CD8-positive, alpha-beta memory T cell (primary cell): ENCODE measurements around the gene PWWP2B. TPM values are rescaled to one million over a fixed set of nuclear protein-coding genes. Genes with fewer than 3 reads are reported as not detected.

Source experiments
- CTCF ChIA-PET: fragments of 350-600 bp; sonication (Branson Sonifier 250); formaldehyde crosslinking; loops from one replicate; lab custom pipeline; 2021; ENCODE audit warnings: antibody characterized with exemption; lab: Charles Lee
- POLR2A ChIA-PET: fragments of 350-600 bp; sonication (Branson Sonifier 250); formaldehyde crosslinking; loops from one replicate; lab custom pipeline; 2021; ENCODE audit warnings: antibody characterized with exemption; lab: Charles Lee
- DNase-seq, 5 donors: peaks; one replicate each; pipeline versions ENCODE4 v3.0.0 to v3.0.0-alpha.2; 2020 to 2022; ENCODE audit warnings: mixed read lengths in 1 of 5
- H3K27ac ChIP-seq: one replicate; pipeline ENCODE4 v1.7.0; 2013; ENCODE audit warnings: low read depth, mild to moderate bottlenecking, low read length, moderate library complexity
- H3K27me3 ChIP-seq: 2 replicates; pipeline ENCODE4 v1.7.0; 2013; ENCODE audit warnings: low read length, mild to moderate bottlenecking; ENCODE audit not compliant: insufficient read depth, poor library complexity, severe bottlenecking
- H3K36me3 ChIP-seq: 2 replicates; pipeline ENCODE4 v1.7.0; 2013; ENCODE audit warnings: mild to moderate bottlenecking, low read length, moderate library complexity; ENCODE audit not compliant: insufficient read depth
- H3K4me1 ChIP-seq: 2 replicates; pipeline ENCODE4 v1.7.0; 2013; ENCODE audit warnings: mild to moderate bottlenecking, low read length, moderate library complexity; ENCODE audit not compliant: insufficient read depth
- H3K4me3 ChIP-seq: 2 replicates; pipeline ENCODE4 v1.7.0; 2013; ENCODE audit warnings: mild to moderate bottlenecking, low read length
- H3K9me3 ChIP-seq: 2 replicates; pipeline ENCODE4 v1.7.0; 2013; ENCODE audit warnings: mild to moderate bottlenecking, low read length
- H3K27ac Mint-ChIP-seq, 8 donors: one replicate each; pipeline ENCODE4 v1.8.0; 2020 to 2021; ENCODE audit warnings: mixed read lengths in 8 of 8, mild to moderate bottlenecking in 6 of 8, inconsistent platforms in 3 of 8, moderate library complexity in 3 of 8
- H3K27me3 Mint-ChIP-seq, 2 donors: one replicate each; pipeline ENCODE4 v1.8.0; 2020 to 2021; ENCODE audit warnings: mixed read lengths in 2 of 2, mild to moderate bottlenecking in 1 of 2, moderate library complexity in 1 of 2
- H3K36me3 Mint-ChIP-seq, 3 donors: one replicate each; pipeline ENCODE4 v1.8.0; 2020 to 2021; ENCODE audit warnings: mixed read lengths in 3 of 3, inconsistent platforms in 1 of 3, mild to moderate bottlenecking in 1 of 3
- H3K4me1 Mint-ChIP-seq, 3 donors: one replicate each; pipeline ENCODE4 v1.8.0; 2020 to 2021; ENCODE audit warnings: mixed read lengths in 3 of 3, inconsistent platforms in 1 of 3, mild to moderate bottlenecking in 1 of 3
- H3K4me3 Mint-ChIP-seq, 7 donors: one replicate each; pipeline ENCODE4 v1.8.0; 2020 to 2021; ENCODE audit warnings: mixed read lengths in 7 of 7, mild to moderate bottlenecking in 6 of 7, moderate library complexity in 4 of 7, inconsistent platforms in 2 of 7
- H3K9me3 Mint-ChIP-seq, 5 donors: one replicate each; pipeline ENCODE4 v1.8.0; 2020 to 2022; ENCODE audit warnings: mixed read lengths in 5 of 5, mild to moderate bottlenecking in 3 of 5, moderate library complexity in 2 of 5, inconsistent platforms in 1 of 5
- polyA plus RNA-seq: library from polyadenylated mRNA; unstranded; fragments of 300-500 nt; fragmentation: Illumina TruSeq; gene quantifications from one replicate; pipeline ENCODE4 v1.2.3, GENCODE V29; 2021
- total RNA-seq, 2 experiments: library from RNA; stranded (reverse); gene quantifications; one replicate each; pipeline ENCODE4 v1.2.3, GENCODE V29; 2021

Gene PWWP2B
- total and polyA plus RNA-seq, 3 experiments from 2014 or later = 3.1 to 4.4 (median 3.7) TPM

DNA sequence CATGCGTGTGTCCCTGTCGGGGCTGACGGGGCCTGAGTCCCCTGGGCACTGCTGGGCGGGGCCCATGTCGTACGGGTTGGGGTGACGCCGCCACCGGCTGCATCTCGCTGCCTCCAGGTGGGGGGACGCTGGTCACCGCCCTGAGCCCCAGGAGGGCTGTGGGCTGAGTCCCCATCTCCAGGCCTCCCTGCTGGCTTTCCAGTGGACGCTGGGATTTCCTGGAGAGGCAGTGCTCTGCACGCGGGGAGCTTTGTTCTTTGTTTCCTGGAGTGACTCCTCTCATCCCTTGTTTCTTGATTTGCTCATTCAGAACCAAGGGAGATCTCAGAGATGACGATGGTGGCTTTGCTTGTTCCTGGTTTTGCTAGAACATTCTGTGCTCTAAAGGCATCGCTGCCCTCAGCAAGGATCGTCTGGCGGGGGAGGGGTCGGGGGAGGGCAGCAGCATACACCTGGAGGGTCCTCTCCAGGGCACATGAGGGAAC, 21.0 kb downstream of the PWWP2B start:
- ChIA-PET CTCF (no interaction called here), POLR2A (no interaction called here)
- no peak for DNase-seq
- peaks cover 5 to 47% (median 13%) of the 10 kb centered on the region in 3 donors for H3K4me1 Mint-ChIP-seq
- H3K27me3 Mint-ChIP-seq = no peaks in the 10 kb centered on the region
- no peak overlapping the region for H3K4me3 ChIP-seq
- no peak overlapping the region for H3K27ac ChIP-seq
- no peaks in the 10 kb centered on the region for H3K27me3 ChIP-seq
- H3K4me1 ChIP-seq = peaks cover 30% of the 10 kb centered on the region
- no peaks in the 10 kb centered on the region for H3K9me3 Mint-ChIP-seq
- H3K36me3 ChIP-seq = no peaks in the 10 kb centered on the region
- H3K4me3 Mint-ChIP-seq = no peak overlapping the region
- peak overlapping the region in 4 of 8 donors; percentile 3 to 81 (median 30) for H3K27ac Mint-ChIP-seq
- peaks cover 0 to 16% (median 0%) of the 10 kb centered on the region in 3 donors for H3K36me3 Mint-ChIP-seq
- H3K9me3 ChIP-seq = no peaks in the 10 kb centered on the region

DNA sequence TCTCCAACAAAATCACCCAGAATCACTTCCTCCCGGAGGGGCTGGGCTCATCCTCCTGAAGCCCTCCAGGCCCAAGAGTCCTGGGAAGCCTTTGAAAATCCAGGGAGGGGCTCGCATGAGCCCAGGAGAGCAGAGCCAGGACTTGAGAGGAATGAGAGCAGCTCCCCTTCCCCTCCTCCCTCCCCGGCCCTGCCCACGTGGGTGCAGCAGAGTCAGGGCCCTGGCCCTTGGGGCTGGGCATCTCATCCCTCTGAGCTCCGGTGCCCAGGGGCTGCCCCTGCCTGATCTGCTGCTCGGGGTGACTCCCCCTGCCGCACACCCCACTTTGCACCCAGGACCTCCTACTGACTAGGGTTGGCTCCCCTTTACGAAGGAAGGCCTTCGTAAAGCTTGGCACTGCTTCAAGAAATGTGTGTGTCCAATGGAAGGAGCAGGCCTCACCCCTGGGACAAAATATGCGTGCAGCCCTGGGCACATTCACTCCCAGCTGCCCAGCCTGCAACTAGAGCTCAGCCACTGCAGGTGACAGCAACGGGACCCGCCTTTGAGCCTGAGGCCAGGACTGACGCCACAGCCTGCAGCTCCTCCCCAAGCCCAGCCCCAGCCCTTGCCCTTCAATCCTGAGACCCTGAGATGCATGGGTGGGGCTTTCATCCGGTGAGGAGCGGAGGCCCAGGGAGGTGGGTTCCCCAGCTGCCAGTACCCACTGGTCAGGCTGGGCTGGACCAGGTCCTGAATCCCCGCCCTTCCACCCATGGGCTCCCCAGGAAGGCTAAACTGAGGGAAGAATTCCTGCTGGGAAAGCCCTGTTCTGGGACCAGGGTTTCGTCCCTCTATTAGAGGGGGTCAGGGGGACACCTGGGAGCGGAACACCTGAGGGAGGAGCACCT, 21.8 kb downstream of the PWWP2B start:
- CTCF ChIA-PET = no interaction called here
- Histone ChIP-seq H3K4me3 (no peak overlapping the region), H3K9me3 (no peaks in the 10 kb centered on the region), H3K27ac (no peak overlapping the region), H3K4me1 (peaks cover 30% of the 10 kb centered on the region), H3K27me3 (no peaks in the 10 kb centered on the region), H3K36me3 (no peaks in the 10 kb centered on the region)
- Mint-ChIP-seq H3K27me3 (no peaks in the 10 kb centered on the region), H3K27ac (peak overlapping the region in 4 of 8 donors; percentile 32 to 81 (median 58)), H3K36me3 (peaks cover 0 to 16% (median 0%) of the 10 kb centered on the region in 3 donors), H3K4me3 (no peak overlapping the region), H3K9me3 (no peaks in the 10 kb centered on the region), H3K4me1 (peaks cover 5 to 52% (median 14%) of the 10 kb centered on the region in 3 donors)
- no peak for DNase-seq
- POLR2A ChIA-PET = no interaction called here

DNA sequence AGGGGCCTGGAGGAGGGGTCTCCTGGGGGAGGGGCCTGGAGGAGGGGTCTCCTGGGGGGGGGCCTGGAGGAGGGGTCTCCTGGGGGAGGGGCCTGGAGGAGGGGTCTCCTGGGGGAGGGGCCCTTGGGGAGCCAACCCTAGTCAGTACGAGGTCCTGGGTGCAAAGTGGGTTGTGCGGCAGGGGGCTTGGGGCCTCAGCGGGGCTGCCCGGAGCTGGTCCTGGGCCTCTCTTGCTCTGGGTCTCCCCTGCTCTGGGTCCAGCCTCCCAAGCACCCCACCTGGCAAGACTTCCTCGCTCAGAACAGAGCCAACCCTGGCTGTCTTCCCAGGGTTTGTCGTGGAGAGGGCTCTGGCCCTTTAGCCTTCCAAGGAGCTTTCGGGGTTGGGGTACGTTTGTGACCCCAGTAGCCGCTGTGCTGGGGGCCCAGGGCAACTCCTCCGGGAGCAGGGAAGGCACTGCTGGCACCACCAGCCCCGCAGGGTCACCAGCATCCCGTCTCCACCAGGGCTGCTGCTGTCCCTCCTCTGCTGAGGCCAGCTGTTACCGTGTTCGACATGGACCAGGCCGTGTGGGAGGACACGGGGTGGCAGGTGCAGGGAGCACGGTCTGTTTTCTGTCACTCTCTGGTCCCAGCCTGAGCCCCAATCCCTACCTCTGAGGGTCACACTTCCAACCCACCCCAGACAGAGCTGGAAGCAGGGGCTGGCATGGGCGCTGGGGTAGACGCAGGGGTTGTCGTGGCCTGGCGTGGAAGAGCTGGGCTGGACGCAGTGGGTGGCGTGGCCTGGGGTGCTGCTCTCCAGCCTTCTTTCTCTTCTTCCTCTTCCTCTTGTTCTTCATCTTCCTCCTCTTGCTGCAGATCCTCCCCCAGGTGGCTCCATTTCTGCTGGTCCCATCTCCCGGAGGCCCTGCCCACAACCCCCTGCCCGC, 22.8 kb downstream of the PWWP2B start:
- Mint-ChIP-seq H3K4me1 (peaks cover 5 to 52% (median 14%) of the 10 kb centered on the region in 3 donors), H3K27ac (peak overlapping the region in 3 of 8 donors; percentile 8 to 72 (median 36)), H3K36me3 (peaks cover 0 to 9% (median 0%) of the 10 kb centered on the region in 3 donors), H3K27me3 (no peaks in the 10 kb centered on the region), H3K4me3 (no peak overlapping the region), H3K9me3 (no peaks in the 10 kb centered on the region)
- Histone ChIP-seq H3K36me3 (no peaks in the 10 kb centered on the region), H3K9me3 (no peaks in the 10 kb centered on the region), H3K27me3 (no peaks in the 10 kb centered on the region), H3K4me1 (peaks cover 30% of the 10 kb centered on the region), H3K4me3 (no peak overlapping the region), H3K27ac (no peak overlapping the region)
- ChIA-PET POLR2A (no interaction called here), CTCF (interaction anchor here (1.8 to 2.0 kb wide), 2 partner anchors 10 to 27 kb away, joined by 4 to 7 read pairs; no protein-coding TSS in a partner anchor)
- DNase-seq = no peak

DNA sequence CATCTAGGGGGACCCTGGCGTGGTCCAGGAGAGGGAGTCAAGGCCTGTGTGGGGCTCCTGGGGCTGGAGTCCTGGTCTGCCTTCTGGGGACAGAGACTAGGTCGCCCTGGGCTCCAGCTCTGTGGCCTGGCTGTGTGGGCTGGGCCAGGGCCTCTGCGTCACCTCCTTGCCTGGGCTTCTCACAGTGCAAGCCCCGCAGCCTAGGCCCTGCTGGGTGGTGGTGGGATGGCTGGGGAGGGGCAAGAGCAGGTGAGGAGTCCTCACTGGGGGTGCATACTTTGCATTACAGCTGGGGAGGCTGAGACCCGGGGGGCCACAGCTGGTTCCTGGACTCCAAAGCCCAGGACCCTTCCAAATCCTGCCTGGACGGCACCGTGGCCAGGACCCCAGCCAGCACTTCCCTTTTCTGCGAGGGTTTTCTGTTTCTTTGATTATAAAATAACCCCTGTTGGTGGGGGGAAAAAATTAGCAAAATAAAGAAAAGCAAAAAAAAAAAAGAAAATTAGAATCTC, 23.5 kb downstream of the PWWP2B start:
- no peaks in the 10 kb centered on the region for H3K27me3 Mint-ChIP-seq
- H3K36me3 ChIP-seq = no peaks in the 10 kb centered on the region
- ChIA-PET POLR2A (no interaction called here), CTCF (interaction anchor here (0.7 to 2.0 kb wide), 3 partner anchors 10 to 27 kb away, joined by 3 to 7 read pairs (median 4); no protein-coding TSS in a partner anchor)
- H3K27ac Mint-ChIP-seq = peak overlapping the region in 3 of 8 donors; percentile 27 to 72 (median 58)
- DNase-seq = no peak
- H3K27me3 ChIP-seq = no peaks in the 10 kb centered on the region
- H3K4me3 ChIP-seq = no peak overlapping the region
- H3K36me3 Mint-ChIP-seq = peaks cover 0 to 2% (median 0%) of the 10 kb centered on the region in 3 donors
- no peak overlapping the region for H3K4me3 Mint-ChIP-seq
- H3K9me3 ChIP-seq = no peaks in the 10 kb centered on the region
- peaks cover 30% of the 10 kb centered on the region for H3K4me1 ChIP-seq
- no peaks in the 10 kb centered on the region for H3K9me3 Mint-ChIP-seq
- no peak overlapping the region for H3K27ac ChIP-seq
- peaks cover 2 to 46% (median 11%) of the 10 kb centered on the region in 3 donors for H3K4me1 Mint-ChIP-seq

DNA sequence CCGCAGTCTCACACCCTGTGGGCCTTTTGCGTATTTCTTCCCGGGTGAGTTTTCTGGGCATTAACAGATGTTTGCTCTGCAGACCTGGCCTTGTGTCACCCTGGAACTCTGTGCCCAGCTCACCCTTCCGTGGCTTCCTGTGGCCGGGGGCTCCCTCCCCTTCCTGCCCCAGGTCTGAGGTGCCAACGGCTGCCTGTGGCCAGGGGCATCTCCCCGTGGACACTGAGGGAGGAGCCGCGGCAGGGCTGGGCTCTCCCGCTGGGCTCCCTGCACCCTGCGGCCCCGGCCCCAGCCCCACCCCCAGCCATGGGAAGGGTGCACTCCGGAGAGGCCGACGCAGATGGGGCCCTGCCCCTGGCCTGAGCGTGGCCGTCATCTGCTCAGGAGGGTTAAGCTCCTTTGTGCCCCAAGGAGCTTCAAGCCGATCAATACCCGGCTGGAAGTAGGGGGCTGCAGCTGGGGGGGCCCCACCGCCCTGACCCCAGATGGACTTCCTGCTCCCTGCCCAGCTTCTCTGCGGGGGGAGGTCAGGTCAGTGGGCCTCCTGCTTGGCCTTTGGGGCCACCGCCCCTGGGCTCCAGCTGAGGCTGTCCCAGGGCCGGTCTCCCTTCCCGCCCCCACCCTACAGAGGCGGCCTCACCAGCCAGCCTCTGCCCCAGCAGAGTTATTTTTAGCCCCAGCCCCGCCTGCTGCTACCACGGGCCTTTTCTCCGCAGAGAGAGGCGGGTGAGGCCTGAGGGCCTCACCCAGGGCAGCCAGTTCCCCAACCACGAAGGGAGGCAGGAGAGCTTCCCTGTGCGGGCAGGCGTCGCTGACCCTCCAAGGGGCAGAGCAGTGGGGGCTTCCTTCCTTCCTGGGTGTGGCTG, 24.2 kb downstream of the PWWP2B start:
- CTCF ChIA-PET = interaction anchor here (0.7 to 2.0 kb wide), 5 partner anchors 11 to 26 kb away, joined by 3 to 7 read pairs (median 4); no protein-coding TSS in a partner anchor
- Mint-ChIP-seq H3K27ac (peak overlapping the region in 4 of 8 donors; percentile 12 to 84 (median 50)), H3K27me3 (no peaks in the 10 kb centered on the region), H3K9me3 (no peaks in the 10 kb centered on the region), H3K4me3 (peak overlapping the region in 1 of 7 donors; percentile 32), H3K36me3 (no peaks in the 10 kb centered on the region), H3K4me1 (peaks cover 0 to 45% (median 10%) of the 10 kb centered on the region in 3 donors)
- POLR2A ChIA-PET = interaction anchor here (0.6 kb wide), 2 partner anchors 30 to 175 kb away, joined by 4 read pairs; no protein-coding TSS in a partner anchor
- Histone ChIP-seq H3K9me3 (no peaks in the 10 kb centered on the region), H3K4me3 (no peak overlapping the region), H3K4me1 (peaks cover 30% of the 10 kb centered on the region), H3K27me3 (no peaks in the 10 kb centered on the region), H3K27ac (peak overlapping the region; percentile 61), H3K36me3 (no peaks in the 10 kb centered on the region)
- no peak for DNase-seq

DNA sequence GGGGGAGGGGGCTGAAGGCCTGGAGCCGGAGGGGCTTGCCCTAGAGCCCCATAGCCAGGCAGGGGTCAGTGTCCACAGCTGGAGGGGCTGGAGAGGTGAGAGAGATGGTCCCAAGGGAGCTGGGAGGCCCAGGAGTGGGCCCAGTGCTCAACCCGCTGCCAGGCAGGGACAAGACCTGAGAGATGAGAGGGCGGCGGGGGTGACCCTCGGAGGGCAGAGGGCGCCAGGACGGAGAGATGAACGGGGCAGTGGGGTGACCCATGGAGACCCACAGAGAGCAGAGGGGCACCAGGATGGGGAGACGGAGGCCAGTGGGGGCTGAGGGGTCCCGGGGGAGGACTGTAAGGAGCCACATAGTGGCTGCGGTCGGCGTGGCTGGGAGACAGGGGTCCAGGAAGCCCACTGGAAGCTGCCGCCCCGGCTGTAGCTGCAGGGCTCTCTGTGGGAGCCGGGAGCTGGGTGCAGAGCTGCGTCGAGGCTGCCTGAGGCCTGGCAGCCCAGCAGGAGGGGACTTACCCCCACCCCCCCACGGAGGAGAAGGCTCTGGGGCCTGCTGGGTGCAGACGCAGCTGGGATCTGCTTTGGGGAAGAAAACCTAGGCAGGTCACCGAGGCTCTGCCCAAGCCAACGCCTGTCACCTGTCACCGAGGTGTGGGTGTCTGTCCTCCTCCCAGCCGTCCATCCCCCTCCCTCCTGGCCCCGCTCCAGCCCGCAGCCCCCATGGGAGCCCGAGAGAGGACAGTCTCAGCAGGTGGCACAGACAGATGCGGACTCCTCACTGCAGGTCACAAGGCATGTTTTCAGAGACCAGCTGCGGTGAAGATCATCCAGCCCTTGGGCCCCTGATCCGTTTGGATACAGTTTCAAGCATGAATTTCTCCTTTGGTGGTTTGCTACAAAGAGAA, 25.1 kb downstream of the PWWP2B start:
- Mint-ChIP-seq H3K27ac (peak overlapping the region in 6 of 8 donors; percentile 3 to 85 (median 35)), H3K36me3 (no peaks in the 10 kb centered on the region), H3K27me3 (no peaks in the 10 kb centered on the region), H3K4me3 (peak overlapping the region in 1 of 7 donors; percentile 32), H3K9me3 (no peaks in the 10 kb centered on the region), H3K4me1 (peaks cover 0 to 45% (median 10%) of the 10 kb centered on the region in 3 donors)
- no peak for DNase-seq
- ChIA-PET CTCF (interaction anchor here (1.3 to 1.7 kb wide), 3 partner anchors 19 to 25 kb away, joined by 3 to 6 read pairs (median 4); no protein-coding TSS in a partner anchor), POLR2A (interaction anchor here (0.6 kb wide), 2 partner anchors 31 to 174 kb away, joined by 4 read pairs; no protein-coding TSS in a partner anchor)
- H3K9me3 ChIP-seq = no peaks in the 10 kb centered on the region
- H3K4me1 ChIP-seq = peaks cover 30% of the 10 kb centered on the region
- H3K4me3 ChIP-seq = no peak overlapping the region
- peak overlapping the region; percentile 61 for H3K27ac ChIP-seq
- H3K27me3 ChIP-seq = no peaks in the 10 kb centered on the region
- H3K36me3 ChIP-seq = no peaks in the 10 kb centered on the region
